SK-N-SH treated with all-trans-retinoic acid at 6 μM for 48 hours (cell line): ENCODE data around the gene GHDC.
"Not testable (repeated sequence)": the region's sequence is repeated elsewhere in the genome, so short reads cannot be mapped to it uniquely, and the experiment has no call there.

ENCODE experiments used
- ATAC-seq: fragments of 200-7000 bp; cut with Tn5 transposase; 3 replicates; pipeline ENCODE4 v1.9.1; 2020; ENCODE audit warnings: mild to moderate bottlenecking, moderate library complexity
- ARNTL ChIP-seq: fragments of 450-650 bp; formaldehyde crosslinking; IDR thresholded peaks from 2 replicates; pipeline ENCODE4 v1.5.0; 2020; ENCODE audit warnings: low read depth, mild to moderate bottlenecking, moderate library complexity, borderline replicate concordance
- BACH2 ChIP-seq: fragments of 250-450 bp; sonication (Bioruptor Pico); IDR thresholded peaks from 2 replicates; pipeline ENCODE4 v1.9.0; 2021; ENCODE audit warnings: mild to moderate bottlenecking, borderline replicate concordance
- CREB5 ChIP-seq: fragments of 250-450 bp; sonication (Bioruptor Pico); IDR thresholded peaks from 2 replicates; pipeline ENCODE4 v1.5.1; 2020; ENCODE audit warnings: low read depth, mild to moderate bottlenecking, moderate library complexity
- CSDC2 ChIP-seq: fragments of 250-450 bp; sonication (Bioruptor Pico); IDR thresholded peaks from 2 replicates; pipeline ENCODE4 v1.5.0; 2020; ENCODE audit warnings: mild to moderate bottlenecking, moderate library complexity
- CSRNP3 ChIP-seq: fragments of 250-450 bp; sonication (Bioruptor Pico); IDR thresholded peaks from 2 replicates; pipeline ENCODE4 v1.5.1; 2021; ENCODE audit warnings: mild to moderate bottlenecking, moderate library complexity
- ESRRG ChIP-seq: fragments of 250-450 bp; sonication (Bioruptor Pico); IDR thresholded peaks from 2 replicates; pipeline ENCODE4 v1.6.1; 2021; ENCODE audit warnings: mild to moderate bottlenecking
- GLIS3 ChIP-seq: fragments of 250-450 bp; sonication (Bioruptor Pico); IDR thresholded peaks from 2 replicates; pipeline ENCODE4 v1.5.0; 2020; ENCODE audit warnings: mild to moderate bottlenecking, moderate library complexity
- ISL1 ChIP-seq: fragments of 250-450 bp; sonication (Bioruptor Pico); IDR thresholded peaks from 2 replicates; pipeline ENCODE4 v2.1.2; 2022; ENCODE audit warnings: mild to moderate bottlenecking, moderate library complexity
- OSR1 ChIP-seq: fragments of 250-450 bp; sonication (Bioruptor Pico); IDR thresholded peaks from 2 replicates; pipeline ENCODE4 v1.8.0; 2022; ENCODE audit warnings: moderate library complexity, mild to moderate bottlenecking, inconsistent platforms
- POU6F1 ChIP-seq: fragments of 250-450 bp; sonication (Bioruptor Pico); IDR thresholded peaks from 2 replicates; pipeline ENCODE4 v1.8.0; 2021; ENCODE audit warnings: low read depth, mild to moderate bottlenecking, moderate library complexity, borderline replicate concordance
- RARB ChIP-seq: fragments of 250-450 bp; sonication (Bioruptor Pico); IDR thresholded peaks from 2 replicates; pipeline ENCODE4 v1.8.0; 2021; ENCODE audit warnings: mild to moderate bottlenecking, moderate library complexity
- SNAI2 ChIP-seq: fragments of 250-450 bp; sonication (Bioruptor Pico); IDR thresholded peaks from 2 replicates; pipeline ENCODE4 v1.5.0; 2020; ENCODE audit warnings: mild to moderate bottlenecking, moderate library complexity
- TCF4 ChIP-seq: fragments of 250-450 bp; sonication (Bioruptor Pico); IDR thresholded peaks from 2 replicates; pipeline ENCODE4 v1.8.0; 2021; ENCODE audit warnings: mild to moderate bottlenecking, moderate library complexity, borderline replicate concordance
- TOX ChIP-seq: fragments of 250-450 bp; sonication (Bioruptor Pico); IDR thresholded peaks from 2 replicates; pipeline ENCODE4 v1.8.0; 2021; ENCODE audit warnings: mild to moderate bottlenecking, moderate library complexity, borderline replicate concordance
- TSHZ2 ChIP-seq: fragments of 250-450 bp; sonication (Bioruptor Pico); IDR thresholded peaks from 2 replicates; pipeline ENCODE4 v1.5.0; 2020; ENCODE audit warnings: mild to moderate bottlenecking, moderate library complexity
- ZC3H10 ChIP-seq: fragments of 250-450 bp; sonication (Bioruptor Pico); IDR thresholded peaks from 2 replicates; pipeline ENCODE4 v1.5.1; 2021; ENCODE audit warnings: mild to moderate bottlenecking, moderate library complexity
- ZFP3 ChIP-seq: fragments of 250-450 bp; sonication (Bioruptor Pico); IDR thresholded peaks from 2 replicates; pipeline ENCODE4 v1.5.0; 2020; ENCODE audit warnings: mild to moderate bottlenecking, moderate library complexity
- ZNF565 ChIP-seq: fragments of 450-650 bp; formaldehyde crosslinking; conservative IDR thresholded peaks from 2 replicates; pipeline ENCODE4 v1.5.0; 2020; ENCODE audit warnings: low read depth, mild to moderate bottlenecking, moderate library complexity
- ZNF70 ChIP-seq: fragments of 450-650 bp; formaldehyde crosslinking; IDR thresholded peaks from 2 replicates; pipeline ENCODE4 v1.5.0; 2020; ENCODE audit warnings: mild to moderate bottlenecking, moderate library complexity
- ZNF8 ChIP-seq: fragments of 450-650 bp; formaldehyde crosslinking; IDR thresholded peaks from 2 replicates; pipeline ENCODE4 v1.5.0; 2020; ENCODE audit warnings: mild to moderate bottlenecking, moderate library complexity

Gene GHDC

GRCh38 chr17:42189651-42189965, 4.7 kb downstream of the GHDC start:
- no peak for TF ChIP-seq ZNF8 (CRISPR knock-in tag)
- no peak for TF ChIP-seq CREB5
- no peak for TF ChIP-seq OSR1 (CRISPR knock-in tag)
- TF ChIP-seq ZNF565: no peak
- no peak for TF ChIP-seq SNAI2 (CRISPR knock-in tag)
- no peak for ATAC-seq

GRCh38 chr17:42188749-42189650, 5.3 kb downstream of the GHDC start:
- no peak for ATAC-seq
- TF ChIP-seq ESRRG (CRISPR knock-in tag) (no peak), CSDC2 (no peak), TOX (CRISPR knock-in tag) (no peak), TCF4 (CRISPR knock-in tag) (no peak), ARNTL (CRISPR knock-in tag) (no peak), ISL1 (no peak), ZNF8 (CRISPR knock-in tag) (no peak), ZNF565 (no peak), SNAI2 (CRISPR knock-in tag) (no peak), GLIS3 (CRISPR knock-in tag) (no peak), POU6F1 (CRISPR knock-in tag) (no peak), TSHZ2 (no peak), CREB5 (no peak), ZC3H10 (no peak)
- TF ChIP-seq, all 23 proteins: peak for 0

- TF ChIP-seq ZNF8 (CRISPR knock-in tag) (no peak), ESRRG (CRISPR knock-in tag) (no peak), RARB (CRISPR knock-in tag) (no peak), ZC3H10 (no peak), BACH2 (CRISPR knock-in tag) (no peak), ZFP3 (no peak), ZNF70 (CRISPR knock-in tag) (no peak), CREB5 (no peak), CSRNP3 (CRISPR knock-in tag) (no peak)
- no peak for ATAC-seq
Observed at GRCh38 chr17:42187833-42188232, 6.5 kb downstream of the GHDC start.

GRCh38 chr17:42186191-42186590, 8.1 kb downstream of the GHDC start:
- ATAC-seq: not testable (repeated sequence)
